ENCODE results near the gene ANXA11. TPM values are rescaled to one million over a fixed set of nuclear protein-coding genes. Genes with fewer than 3 reads are reported as not detected.

The ANXA11 gene
- total RNA-seq, 1 experiment from 2014 or later, result 93.8 TPM

DNA sequence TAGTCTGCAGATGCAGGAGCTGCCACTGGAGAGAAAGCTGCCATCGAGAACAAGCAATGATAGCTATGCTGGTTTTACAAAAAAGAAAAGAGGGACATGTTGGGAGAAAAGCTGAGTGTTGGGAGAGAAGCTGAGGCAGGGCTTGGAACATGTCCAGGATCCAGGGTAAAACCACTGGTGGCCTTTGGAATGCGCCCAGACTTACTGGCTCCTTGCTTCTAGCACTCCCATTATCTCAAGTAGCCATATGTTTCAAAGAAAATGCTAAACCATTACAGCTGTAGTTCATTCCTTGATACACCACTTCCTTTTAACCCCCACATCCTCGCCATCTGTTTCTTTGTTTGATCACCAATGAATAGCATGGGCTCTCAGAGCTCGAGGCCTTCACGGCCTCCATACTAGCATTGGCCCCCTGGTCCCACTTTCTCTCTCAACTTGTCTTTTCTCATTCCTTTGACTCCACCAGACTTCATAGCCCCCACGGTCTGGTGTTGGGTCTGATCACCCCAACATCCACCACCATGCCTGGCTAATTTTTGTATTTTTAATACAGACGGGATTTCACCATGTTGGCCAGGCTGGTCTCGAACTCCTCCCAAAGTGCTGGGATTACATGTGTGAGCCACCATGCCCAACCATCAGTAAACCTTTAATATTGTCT lies 96.6 kb downstream of the ANXA11 start:
- H3K4me3 Mint-ChIP-seq (ENCODE audit: unreplicated experiment), result no peak overlapping the region
- DNase-seq (ENCODE audit: unreplicated experiment), result no peak
- no TSS peak for BruUV-seq (replicated peaks)
- no peaks in the 10 kb centered on the region for H3K36me3 Mint-ChIP-seq (ENCODE audit: insufficient read depth, unreplicated experiment)
- intact Hi-C loops (cut with micrococcal nuclease), result no loop called here
- H3K27me3 Mint-ChIP-seq (ENCODE audit: insufficient read depth, unreplicated experiment), result no peaks in the 10 kb centered on the region
- H3K27ac Mint-ChIP-seq (ENCODE audit: low read depth, unreplicated experiment), result no peak overlapping the region
- no peak for TF ChIP-seq CTCF (IDR thresholded peaks at IDR 0.05; ENCODE audit: unreplicated experiment)
- H3K9me3 Mint-ChIP-seq (ENCODE audit: unreplicated experiment), result peaks cover 8% of the 10 kb centered on the region
- POLR2A ChIA-PET, result no interaction called here
- no peaks in the 10 kb centered on the region for H3K4me1 Mint-ChIP-seq (ENCODE audit: insufficient read depth, unreplicated experiment)
- CTCF ChIA-PET, result interaction anchor here (1.2 kb wide), 2 partner anchors 9 to 49 kb away, joined by 3 read pairs; no protein-coding TSS in a partner anchor

DNA sequence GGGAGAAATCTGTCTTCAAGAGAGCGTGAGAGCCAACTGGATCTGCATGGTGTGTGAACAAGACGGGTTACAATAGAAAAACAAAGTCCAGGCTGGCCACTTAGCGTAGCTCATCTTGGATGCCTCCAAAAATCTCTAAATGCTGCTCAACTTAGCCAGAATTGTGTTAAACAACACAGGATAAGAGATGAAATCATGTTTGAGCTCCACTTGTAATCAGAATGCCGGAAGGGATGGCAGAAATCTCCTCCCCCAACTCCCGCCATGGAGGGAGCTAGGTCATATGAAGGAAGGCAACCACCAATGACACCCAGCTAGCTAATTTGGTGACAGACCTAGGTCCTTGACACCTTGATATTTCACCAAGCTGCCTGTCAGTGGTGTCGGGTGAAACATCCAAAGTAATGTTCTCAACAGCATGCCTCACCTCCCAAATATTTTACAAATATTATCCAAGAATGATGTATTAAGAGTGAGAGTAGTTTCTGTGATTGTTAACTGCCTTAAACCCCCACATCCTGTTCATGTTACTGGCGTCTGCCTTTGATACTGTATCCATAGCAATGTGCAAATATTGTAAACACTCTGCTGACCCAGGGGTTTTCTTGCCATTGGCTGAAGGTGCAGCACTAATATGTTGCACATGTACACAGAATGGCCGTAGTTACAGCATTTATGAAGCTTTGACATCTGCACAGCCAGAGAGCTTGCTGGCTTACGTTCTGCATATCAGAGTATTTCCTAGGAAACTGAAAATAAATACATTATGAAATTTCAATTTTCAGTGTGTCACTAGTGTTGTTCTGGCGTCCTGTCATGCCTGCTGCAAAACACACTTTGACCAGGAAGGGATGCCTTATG lies 101.0 kb downstream of the ANXA11 start:
- DNase-seq (ENCODE audit: unreplicated experiment), result no peak
- H3K4me3 Mint-ChIP-seq (ENCODE audit: unreplicated experiment), result no peak overlapping the region
- no peak for TF ChIP-seq CTCF (IDR thresholded peaks at IDR 0.05; ENCODE audit: unreplicated experiment)
- no peaks in the 10 kb centered on the region for H3K27me3 Mint-ChIP-seq (ENCODE audit: insufficient read depth, unreplicated experiment)
- no TSS peak for BruUV-seq (replicated peaks)
- intact Hi-C loops (cut with micrococcal nuclease), result no loop called here
- H3K9me3 Mint-ChIP-seq (ENCODE audit: unreplicated experiment), result peaks cover 8% of the 10 kb centered on the region
- H3K36me3 Mint-ChIP-seq (ENCODE audit: insufficient read depth, unreplicated experiment), result no peaks in the 10 kb centered on the region
- CTCF ChIA-PET, result interaction anchor here (0.7 to 1.3 kb wide), 3 partner anchors 39 to 116 kb away, joined by 3 to 6 read pairs (median 4); no protein-coding TSS in a partner anchor
- H3K27ac Mint-ChIP-seq (ENCODE audit: low read depth, unreplicated experiment), result no peak overlapping the region
- POLR2A ChIA-PET, result interaction anchor here (1.2 kb wide), 1 partner anchor 22 kb away, joined by 8 read pairs; no protein-coding TSS in a partner anchor
- H3K4me1 Mint-ChIP-seq (ENCODE audit: insufficient read depth, unreplicated experiment), result no peaks in the 10 kb centered on the region

Other genes with a start within 250 kb of the ANXA11 start
- gene TMEM254, start 126.9 kb downstream of the ANXA11 start, total RNA-seq (2022), result 24.7 and 31.6 TPM in 2 replicates
- 0.93 and 1.0 TPM in 2 replicates for gene PLAC9, start 72.8 kb downstream of the ANXA11 start, total RNA-seq (2022)
- gene MAT1A, start 84.1 kb upstream of the ANXA11 start, total RNA-seq (2022), result 0.26 TPM in 1 of 2 replicates, not detected in the other
- gene DYDC1, start 151.2 kb upstream of the ANXA11 start, total RNA-seq (2022), result not detected in 2 replicates
- gene DYDC2, start 151.2 kb upstream of the ANXA11 start, total RNA-seq (2022), result not detected in 2 replicates
- 6.0 and 6.7 TPM in 2 replicates for gene PRXL2A, start 203.0 kb upstream of the ANXA11 start, total RNA-seq (2022)
- gene TSPAN14, start 248.8 kb upstream of the ANXA11 start, total RNA-seq (2022), result 46.9 and 53.7 TPM in 2 replicates